H1 (cell line): ENCODE results near the gene PRX. TPM values are rescaled to one million over a fixed set of nuclear protein-coding genes. Genes with fewer than 3 reads are reported as not detected.

Source experiments
- CTCF ChIA-PET: fragments of 300-600 bp; sonication (Branson Sonifier 250); formaldehyde crosslinking; loops from one replicate; lab custom pipeline; 2021; ENCODE audit not compliant: partially characterized antibody; lab: Charles Lee
- POLR2A ChIA-PET: fragments of 300-600 bp; sonication (Branson Sonifier 250); formaldehyde crosslinking; loops from one replicate; lab custom pipeline; 2021; ENCODE audit warnings: inconsistent platforms; ENCODE audit not compliant: partially characterized antibody; lab: Charles Lee
- DNase-seq, 2 experiments: peaks; one replicate each; pipeline versions ENCODE4 v3.0.0 to v3.0.0-alpha.2; 2010 to 2022; ENCODE audit warnings: low spot score in 2 of 2, low read depth in 1 of 2, mixed read lengths in 1 of 2
- FAIRE-seq: peaks from 2 replicates; lab custom pipeline; 2011; peaks lifted over from hg19 to GRCh38; lab: Jason Lieb, UNC
- H2AFZ ChIP-seq: 2 replicates; pipeline ENCODE4 v1.8.1; 2012; ENCODE audit warnings: low read length, inconsistent platforms
- H2AK5ac ChIP-seq: 2 replicates; pipeline ENCODE4 v1.6.1; 2013; ENCODE audit warnings: low read depth, low read length
- H2BK120ac ChIP-seq: replicated peaks from 2 replicates; pipeline ENCODE3; 2013; ENCODE audit warnings: low read depth, low read length, inconsistent platforms
- H2BK12ac ChIP-seq: 2 replicates; pipeline ENCODE4 v1.6.1; 2013; ENCODE audit warnings: low read depth, low read length
- H2BK15ac ChIP-seq: 2 replicates; pipeline ENCODE4 v1.6.1; 2013; ENCODE audit warnings: low read length
- H2BK20ac ChIP-seq: 2 replicates; pipeline ENCODE4 v1.6.1; 2013; ENCODE audit warnings: low read length
- H2BK5ac ChIP-seq: 2 replicates; pipeline ENCODE4 v1.6.1; 2013; ENCODE audit warnings: low read depth, low read length
- H3K14ac ChIP-seq: 2 replicates; pipeline ENCODE4 v1.6.1; 2013; ENCODE audit warnings: inconsistent platforms; ENCODE audit not compliant: insufficient read length
- H3K18ac ChIP-seq: 2 replicates; pipeline ENCODE4 v1.6.1; 2013; ENCODE audit warnings: low read length; ENCODE audit errors: extremely low read depth
- H3K23ac ChIP-seq: 2 replicates; pipeline ENCODE4 v1.6.1; 2013; ENCODE audit warnings: inconsistent platforms; ENCODE audit not compliant: insufficient read length
- H3K23me2 ChIP-seq: 2 replicates; pipeline ENCODE4 v1.6.1; 2013; ENCODE audit warnings: low read depth, low read length
- H3K27ac ChIP-seq: 2 replicates; pipeline ENCODE4 v1.6.1; 2011; ENCODE audit warnings: low read depth, low read length, inconsistent platforms
- H3K27me3 ChIP-seq, 4 experiments: replicated peaks in 1 of 4; 1 replicate in 1 of 4; 2 replicates in 3 of 4; pipeline versions ENCODE4 v1.6.1 to v1.8.1; 2011 to 2013; ENCODE audit warnings: low read length in 3 of 4, mild to moderate bottlenecking in 3 of 4, inconsistent platforms in 2 of 4, mixed read lengths in 2 of 4, moderate library complexity in 1 of 4; ENCODE audit not compliant: control insufficient read depth in 3 of 4, insufficient read depth in 3 of 4; ENCODE audit errors: extremely low read depth in 1 of 4
- H3K36me3 ChIP-seq, 4 experiments: 2 replicates each; pipeline versions ENCODE4 v1.6.1 to v1.8.1; 2011 to 2013; ENCODE audit warnings: mild to moderate bottlenecking in 4 of 4, low read length in 3 of 4, moderate library complexity in 2 of 4, control low read depth in 1 of 4, inconsistent platforms in 1 of 4; ENCODE audit not compliant: insufficient read depth in 4 of 4, control insufficient read depth in 2 of 4
- H3K4ac ChIP-seq: replicated peaks from 2 replicates; pipeline ENCODE3; 2013; ENCODE audit warnings: low read length, low read depth, mixed read lengths, inconsistent platforms; ENCODE audit not compliant: insufficient read length
- H3K4me1 ChIP-seq, 4 experiments: replicated peaks in 1 of 4; 1 replicate in 1 of 4; 2 replicates in 3 of 4; pipeline versions ENCODE4 v1.6.1 to v1.8.1; 2011 to 2013; ENCODE audit warnings: low read length in 3 of 4, inconsistent platforms in 2 of 4, mixed read lengths in 1 of 4; ENCODE audit not compliant: insufficient read depth in 4 of 4, control insufficient read depth in 3 of 4
- H3K4me2 ChIP-seq, 2 experiments: 2 replicates each; pipeline versions ENCODE4 v1.6.1 to v1.8.1; 2011 to 2013; ENCODE audit warnings: low read depth in 2 of 2, low read length in 2 of 2, control low read depth in 1 of 2, inconsistent platforms in 1 of 2, mild to moderate bottlenecking in 1 of 2; ENCODE audit not compliant: insufficient read depth in 1 of 2
- H3K4me3 ChIP-seq, 4 experiments: fragments of 200-600, 300-600 bp in 1 of 4; sonication (generic), shearing (Covaris generic), sonication (Bioruptor Twin) in 1 of 4; 2 replicates each; pipeline versions ENCODE4 v1.5.1 to v1.8.1; 2011 to 2016; ENCODE audit warnings: low read length in 4 of 4, low read depth in 3 of 4, control low read depth in 2 of 4, inconsistent platforms in 2 of 4, mild to moderate bottlenecking in 2 of 4, mixed read lengths in 1 of 4, moderate library complexity in 1 of 4; ENCODE audit not compliant: insufficient read depth in 2 of 4; ENCODE audit errors: extremely low read depth in 1 of 4
- H3K56ac ChIP-seq: replicated peaks from 2 replicates; pipeline ENCODE3; 2013; ENCODE audit warnings: low read depth, mild to moderate bottlenecking, mixed read lengths, low read length, inconsistent platforms; ENCODE audit not compliant: insufficient read length
- H3K79me1 ChIP-seq: 2 replicates; pipeline ENCODE4 v1.6.1; 2013; ENCODE audit warnings: low read depth, low read length, control low read depth
- H3K79me2 ChIP-seq, 2 experiments: 2 replicates each; pipeline versions ENCODE4 v1.6.1 to v1.8.1; 2012 to 2013; ENCODE audit warnings: low read length in 2 of 2, mild to moderate bottlenecking in 2 of 2, inconsistent platforms in 1 of 2; ENCODE audit not compliant: insufficient read depth in 2 of 2, control insufficient read depth in 1 of 2
- H3K9ac ChIP-seq, 4 experiments: replicated peaks in 1 of 4; 1 replicate in 1 of 4; 2 replicates in 3 of 4; pipeline versions ENCODE4 v1.6.1 to v1.8.1; 2011 to 2013; ENCODE audit warnings: low read depth in 3 of 4, low read length in 3 of 4, control low read depth in 2 of 4, mild to moderate bottlenecking in 2 of 4, moderate library complexity in 2 of 4, inconsistent platforms in 1 of 4; ENCODE audit errors: extremely low read depth in 1 of 4
- H3K9me3 ChIP-seq, 2 experiments: 2 replicates each; pipeline versions ENCODE4 v1.6.1 to v1.8.1; 2012 to 2013; ENCODE audit warnings: mild to moderate bottlenecking in 2 of 2, moderate library complexity in 2 of 2, control low read depth in 1 of 2, inconsistent platforms in 1 of 2, low read depth in 1 of 2, low read length in 1 of 2, mixed read lengths in 1 of 2; ENCODE audit not compliant: insufficient read depth in 2 of 2
- H4K20me1 ChIP-seq, 2 experiments: replicated peaks in 1 of 2; 2 replicates each; pipeline versions ENCODE3 to v1.8.1; 2011 to 2013; ENCODE audit warnings: inconsistent platforms in 2 of 2, low read length in 2 of 2, mild to moderate bottlenecking in 1 of 2; ENCODE audit not compliant: insufficient read depth in 2 of 2, control insufficient read depth in 1 of 2
- H4K5ac ChIP-seq: 2 replicates; pipeline ENCODE4 v1.6.1; 2013; ENCODE audit warnings: low read length, low read depth, mixed read lengths, inconsistent platforms; ENCODE audit not compliant: insufficient read length
- H4K8ac ChIP-seq: 2 replicates; pipeline ENCODE4 v1.8.0; 2013; ENCODE audit warnings: mild to moderate bottlenecking, moderate library complexity, low read length, inconsistent platforms; ENCODE audit not compliant: insufficient read depth; ENCODE audit errors: extremely low read depth
- H4K91ac ChIP-seq: replicated peaks from 2 replicates; pipeline ENCODE3; 2013; ENCODE audit warnings: low read length, mixed read lengths, inconsistent platforms; ENCODE audit not compliant: insufficient read length
- WGBS, 2 experiments: shearing (Covaris generic) in 1 of 2; methylation state at CpG; one replicate each; pipeline versions ENCODE4 v1.1.6 to v1.1.7; 2013 to 2015; ENCODE audit warnings: low lambda C conversion rate in 2 of 2, mixed read lengths in 2 of 2, inconsistent platforms in 1 of 2, low coverage in 1 of 2, missing lambda C conversion rate in 1 of 2; ENCODE audit not compliant: insufficient replicate concordance in 2 of 2, insufficient coverage in 1 of 2, insufficient read length in 1 of 2; ENCODE audit errors: extremely low coverage in 1 of 2, missing lambda C conversion rate in 1 of 2; 5-methylcytosine and 5-hydroxymethylcytosine counted together
- polyA plus RNA-seq, 7 experiments: library from polyadenylated mRNA; depleted of rRNA in 3 of 7; stranded (reverse) in 5 of 7; unstranded in 2 of 7; fragments of >200 nt in 5 of 7; fragments of 200-250 nt in 2 of 7; gene quantifications; 1 replicate in 5 of 7; 2 replicates in 1 of 7; 4 replicates in 1 of 7; pipeline versions ENCODE4 v1.2.1 to v1.2.3, GENCODE V29; 2011 to 2013; ENCODE audit warnings: missing spikeins in 2 of 7, mixed read lengths in 2 of 7
- total RNA-seq: library from RNA; stranded (reverse); fragmentation: NEBNext Ultra II Directional; extraction: Animal tissue kit (Norgen Biotek cat#: 25700); gene quantifications from 2 replicates; pipeline ENCODE4 v1.2.1, GENCODE V29; 2021

The PRX gene
- total and polyA plus RNA-seq, 2 of the 8 experiments (the other 6 are each of a cell fraction or from before 2014, with no cell fraction given) = 2.8 to 5.8 TPM

GRCh38 chr19:40378509-40378908, 34.7 kb downstream of the PRX start:
- Histone ChIP-seq H3K79me2 (no peaks in the 10 kb centered on the region), H4K5ac (no peak overlapping the region), H2AFZ (no peak overlapping the region), H3K18ac (no peak overlapping the region), H3K9me3 (no peaks in the 10 kb centered on the region), H3K23me2 (no peaks in the 10 kb centered on the region), H3K14ac (no peak overlapping the region), H3K79me1 (no peaks in the 10 kb centered on the region), H4K20me1 (peaks cover 0 to 12% of the 10 kb centered on the region in 2 experiments), H2BK15ac (no peak overlapping the region), H3K27ac (no peak overlapping the region), H3K4me3 (no peak overlapping the region), H4K8ac (no peak overlapping the region), H3K4ac (no peak overlapping the region), H3K23ac (no peak overlapping the region), H2BK12ac (no peak overlapping the region), H3K27me3 (no peaks in the 10 kb centered on the region), H2AK5ac (no peak overlapping the region), H3K56ac (no peak overlapping the region), H3K36me3 (peaks cover 6 to 26% (median 18%) of the 10 kb centered on the region in 4 experiments), H2BK120ac (no peak overlapping the region), H2BK5ac (no peak overlapping the region), H3K9ac (no peak overlapping the region), H4K91ac (no peak overlapping the region), H3K4me2 (no peak overlapping the region), H2BK20ac (no peak overlapping the region), H3K4me1 (no peaks in the 10 kb centered on the region)
- ChIA-PET POLR2A (interaction anchor here (4.1 kb wide), 1 partner anchor 11 kb away, joined by 23 read pairs; no protein-coding TSS in a partner anchor), CTCF (no interaction called here)
- DNase-seq = no peak
- no peak for FAIRE-seq
- 100% methylated on average over 2 of the region's 2 CpGs; no CpG with 5 or more reads in 1 of the 2 experiments for WGBS, 2 experiments
